Spinal cord (tissue), 10 donors: ENCODE measurements around the gene PCMTD2. TPM values are rescaled to one million over a fixed set of nuclear protein-coding genes. Genes with fewer than 3 reads are reported as not detected.
A peak's percentile ranks its signal among the peaks of the same experiment; 100 is the strongest.

Experiments used
- DNase-seq, 6 donors: peaks; one replicate each; pipeline versions ENCODE4 v3.0.0 to v3.0.0-alpha.2; 2013 to 2015; ENCODE audit warnings: low spot score in 6 of 6, low read depth in 4 of 6
- H3K27ac ChIP-seq: one replicate; pipeline ENCODE4 v1.5.1; 2013; ENCODE audit warnings: low read depth, low read length, control low read depth
- H3K27me3 ChIP-seq: one replicate; pipeline ENCODE4 v1.6.1; 2013; ENCODE audit warnings: low read length; ENCODE audit not compliant: control insufficient read depth, insufficient read depth
- H3K36me3 ChIP-seq: one replicate; pipeline ENCODE4 v1.6.1; 2013; ENCODE audit warnings: low read length; ENCODE audit not compliant: control insufficient read depth, insufficient read depth
- H3K4me1 ChIP-seq: one replicate; pipeline ENCODE4 v1.6.1; 2013; ENCODE audit warnings: low read length; ENCODE audit not compliant: control insufficient read depth, insufficient read depth
- H3K4me3 ChIP-seq: one replicate; pipeline ENCODE4 v1.5.1; 2013; ENCODE audit warnings: low read depth, low read length, control low read depth
- H3K9me3 ChIP-seq: one replicate; pipeline ENCODE4 v1.6.1; 2013; ENCODE audit warnings: low read length; ENCODE audit not compliant: control insufficient read depth, insufficient read depth
- WGBS: methylation state at CpG from one replicate; pipeline ENCODE4 v1.1.5; 2013; ENCODE audit warnings: missing lambda C conversion rate; ENCODE audit not compliant: insufficient coverage; 5-methylcytosine and 5-hydroxymethylcytosine counted together
- long read RNA-seq, 4 donors: transcript quantifications; one replicate each; lab custom pipeline, GENCODE V29; 2026
- polyA plus RNA-seq, 2 donors: library from polyadenylated mRNA; unstranded; fragments of 120-200 nt; gene quantifications; one replicate each; pipeline ENCODE4 v1.2.1, GENCODE V29; 2013; ENCODE audit not compliant: insufficient read length in 2 of 2
- total RNA-seq, 2 donors: library from RNA; depleted of rRNA in 1 of 2; stranded (reverse); fragments of 120-200 nt in 1 of 2; fragments of >200 nt in 1 of 2; gene quantifications; one replicate each; pipeline versions ENCODE4 v1.2.3 to v1.2.4, GENCODE V29; 2013 to 2014
- donor health status: healthy.

PCMTD2 gene
- total RNA-seq (10 to 100 TPM; 79.6 to 86.3 TPM), polyA plus RNA-seq (100 to 1,000 TPM in 1 of 2 donors, 10 to 100 TPM in 1; 96.8 to 112 TPM)
- long read RNA-seq, donor 1, transcript PCMTD2-203 (6 exons, 3,843 nt): major isoform, 6 of 14 reads
- long read RNA-seq, donor 1, partial matches to known transcripts: 7 of 14 reads
- long read RNA-seq, donor 1, other reads (novel, unspliced or antisense): 0 of 14 reads
- long read RNA-seq, donor 2, partial matches to known transcripts: 0 of 4 reads
- long read RNA-seq, donor 2, other reads (novel, unspliced or antisense): 0 of 4 reads
- long read RNA-seq, donor 3, transcript PCMTD2-203 (6 exons, 3,843 nt): major isoform, 13 of 13 reads
- long read RNA-seq, donor 3, partial matches to known transcripts: 0 of 13 reads
- long read RNA-seq, donor 3, other reads (novel, unspliced or antisense): 0 of 13 reads
- long read RNA-seq, donor 4, transcript PCMTD2-203 (6 exons, 3,843 nt): major isoform, 7 of 14 reads
- long read RNA-seq, donor 4, partial matches to known transcripts: 6 of 14 reads
- long read RNA-seq, donor 4, other reads (novel, unspliced or antisense): 0 of 14 reads

DNA sequence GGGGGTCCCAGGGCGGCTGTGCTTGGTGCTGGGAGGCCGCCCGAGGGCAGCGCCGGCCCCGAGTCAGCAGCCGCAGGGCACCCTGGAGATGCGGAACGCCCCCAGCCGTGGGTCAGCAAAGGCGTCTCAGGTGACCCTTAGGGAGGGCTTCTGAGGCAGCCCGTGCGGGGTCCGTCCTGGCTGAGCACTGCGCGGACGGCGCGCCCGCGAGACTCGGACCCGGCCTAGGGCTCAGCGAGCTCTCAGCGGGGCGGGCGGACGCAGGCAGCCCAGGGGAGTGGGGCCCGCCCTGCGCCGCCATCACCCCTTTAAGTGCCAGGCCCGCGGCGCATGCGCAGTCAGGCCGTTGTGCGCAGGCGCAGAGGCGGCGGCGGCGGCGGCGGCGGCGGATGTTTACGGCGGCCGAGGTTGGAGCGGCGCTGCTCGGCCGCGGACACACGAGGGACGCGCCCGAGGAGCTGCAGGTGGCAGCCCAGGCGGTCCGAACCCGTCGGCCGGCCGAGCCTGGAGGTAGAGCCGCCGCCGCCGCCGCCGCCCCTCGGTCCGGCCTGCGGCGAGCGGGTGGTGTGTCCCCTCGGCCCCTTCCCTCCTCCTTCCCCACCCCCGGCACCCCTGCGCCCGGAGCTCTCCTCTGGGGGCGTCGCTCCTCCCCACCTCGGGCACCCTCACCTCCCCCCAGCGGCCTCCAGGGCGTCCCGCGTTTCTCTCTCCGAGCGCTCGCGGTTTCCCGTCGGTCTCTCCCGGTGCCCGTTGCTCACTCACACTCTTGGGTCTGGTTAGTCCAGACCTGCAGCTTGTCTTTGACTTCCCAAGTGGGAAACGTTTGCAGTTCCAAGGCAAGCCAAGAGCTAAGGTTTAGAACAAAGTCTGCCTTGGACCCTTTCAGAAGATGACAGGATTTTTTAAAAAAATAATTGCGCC is at the start of gene PCMTD2:
Gene PCMTD2 (plus strand): TSS at position 388 of the 921 bp plus-strand sequence. CDS start 4,218 bp downstream, outside the sequence.
- Histone ChIP-seq H3K27ac (peak within 1 kb of the TSS; percentile 66), H3K4me3 (peak within 1 kb of the TSS; percentile 58)
- WGBS: under 1% methylated on average over 96 of the region's 96 CpGs

GRCh38 chr20:64206614-64207013 is 48.9 kb upstream of the PCMTD2 start:
- H3K27ac ChIP-seq: peak overlapping the region; percentile 20
- no peak overlapping the region for H3K4me3 ChIP-seq
- peaks cover 82% of the 10 kb centered on the region for H3K36me3 ChIP-seq
- H3K27me3 ChIP-seq: no peaks in the 10 kb centered on the region
- 89% methylated on average over 8 of the region's 8 CpGs for WGBS
- DNase-seq: no peak
- H3K4me1 ChIP-seq: peaks cover 56% of the 10 kb centered on the region
- no peaks in the 10 kb centered on the region for H3K9me3 ChIP-seq

More for the DNA sequence above, at the start of gene PCMTD2:
- peaks cover 22% of the 10 kb centered on the region for H3K4me1 ChIP-seq
- H3K9me3 ChIP-seq: no peaks in the 10 kb centered on the region
- peaks cover 11% of the 10 kb centered on the region for H3K36me3 ChIP-seq
- H3K27me3 ChIP-seq: no peaks in the 10 kb centered on the region
- peak; percentile 49 to 95 (median 80) for DNase-seq

GRCh38 chr20:64207641-64208590 is 47.6 kb upstream of the PCMTD2 start:
- H3K4me1 ChIP-seq: peaks cover 64% of the 10 kb centered on the region
- H3K36me3 ChIP-seq: peaks cover 82% of the 10 kb centered on the region
- H3K4me3 ChIP-seq: no peak overlapping the region
- no peaks in the 10 kb centered on the region for H3K27me3 ChIP-seq
- no peaks in the 10 kb centered on the region for H3K9me3 ChIP-seq
- H3K27ac ChIP-seq: no peak overlapping the region
- DNase-seq: no peak
- WGBS: 92% methylated on average over 25 of the region's 25 CpGs

DNA sequence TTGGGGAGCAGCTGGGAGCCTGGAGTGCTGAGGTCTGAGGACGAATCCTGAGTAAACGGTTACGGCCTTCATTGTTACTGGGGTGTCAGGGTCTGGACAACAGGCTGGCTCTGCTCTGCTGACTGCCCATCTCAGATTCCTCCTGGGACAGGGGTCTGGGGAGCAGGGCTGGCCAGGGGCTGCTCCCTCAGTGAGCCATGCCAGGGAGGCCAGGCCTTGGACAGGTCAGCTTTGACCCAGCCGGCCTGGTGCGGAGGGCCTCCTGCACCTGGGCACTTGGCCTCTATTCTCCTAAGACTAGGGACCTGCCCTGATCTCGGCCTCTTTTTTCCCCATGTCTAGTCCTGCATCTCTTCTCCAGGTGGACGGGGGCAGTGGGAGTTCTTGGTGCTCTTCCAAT is 46.4 kb upstream of the PCMTD2 start:
- Histone ChIP-seq H3K4me1 (peaks cover 64% of the 10 kb centered on the region), H3K4me3 (no peak overlapping the region), H3K27me3 (no peaks in the 10 kb centered on the region), H3K9me3 (no peaks in the 10 kb centered on the region), H3K27ac (no peak overlapping the region), H3K36me3 (peaks cover 84% of the 10 kb centered on the region)
- 79% methylated on average over 7 of the region's 7 CpGs for WGBS
- DNase-seq: no peak

DNA sequence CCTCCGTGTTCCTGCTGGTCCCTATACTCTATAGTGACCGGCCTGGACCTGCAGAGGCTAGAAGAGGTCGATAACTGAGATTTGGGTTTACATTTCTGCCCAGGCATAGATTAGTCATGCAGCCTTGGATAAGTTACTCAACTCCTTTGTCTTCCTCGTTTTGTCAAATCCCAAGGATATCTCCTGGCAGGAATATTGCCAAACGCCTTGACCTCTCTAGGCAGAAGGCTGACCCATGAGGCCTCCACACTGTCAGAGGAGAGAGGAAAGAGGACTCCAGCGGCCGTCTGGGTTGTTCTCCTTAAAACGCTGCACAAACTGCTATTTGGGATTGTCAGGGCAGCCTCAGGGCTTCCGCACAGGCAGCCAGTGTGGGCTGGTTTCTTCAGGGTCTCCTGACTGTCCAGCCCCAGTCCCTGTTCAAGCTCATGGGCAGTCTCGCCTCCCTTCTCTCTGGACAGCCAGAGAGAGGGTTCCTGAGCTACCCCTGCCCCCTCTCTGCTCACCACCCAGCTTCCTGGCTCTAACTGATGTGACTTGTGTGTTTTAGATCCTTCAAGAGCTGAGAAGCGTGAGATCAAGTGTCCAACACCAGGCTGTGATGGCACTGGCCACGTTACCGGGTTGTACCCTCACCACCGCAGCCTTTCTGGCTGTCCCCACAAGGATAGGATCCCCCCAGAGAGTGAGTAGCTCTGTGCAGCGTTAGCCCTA is 44.7 kb upstream of the PCMTD2 start:
- Histone ChIP-seq H3K27me3 (no peaks in the 10 kb centered on the region), H3K9me3 (no peaks in the 10 kb centered on the region), H3K4me1 (peaks cover 61% of the 10 kb centered on the region), H3K4me3 (no peak overlapping the region), H3K36me3 (peaks cover 82% of the 10 kb centered on the region), H3K27ac (no peak overlapping the region)
- WGBS: 80% methylated on average over 14 of the region's 15 CpGs
- DNase-seq: no peak

- Histone ChIP-seq H3K27ac (peak overlapping the region; percentile 22), H3K4me1 (peaks cover 62% of the 10 kb centered on the region), H3K36me3 (peaks cover 84% of the 10 kb centered on the region), H3K4me3 (no peak overlapping the region), H3K27me3 (no peaks in the 10 kb centered on the region), H3K9me3 (no peaks in the 10 kb centered on the region)
- DNase-seq: no peak
- WGBS: 75% methylated on average over 11 of the region's 21 CpGs
These were observed 43.5 kb upstream of the PCMTD2 start for GRCh38 chr20:64211874-64212658.

DNA sequence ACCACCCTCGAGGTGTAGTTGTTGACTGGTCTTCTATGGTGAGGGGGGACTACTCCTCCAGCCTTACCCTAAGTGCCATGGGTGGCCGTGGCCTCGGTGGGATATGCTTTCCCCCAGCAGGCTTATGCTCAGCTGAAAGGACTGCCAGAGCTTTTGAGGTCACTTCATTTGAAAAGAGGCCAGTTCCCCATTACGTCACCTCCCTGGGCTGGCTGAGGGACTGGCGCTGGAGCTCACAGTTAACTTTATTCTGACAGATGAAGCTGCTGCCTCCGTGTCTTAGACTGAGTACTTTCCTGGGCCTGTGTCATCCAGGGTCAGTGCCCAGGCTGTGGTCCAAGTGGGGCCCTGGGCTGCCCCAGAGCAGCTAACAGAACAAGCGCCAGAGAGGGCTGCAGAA is 42.8 kb upstream of the PCMTD2 start:
- peaks cover 85% of the 10 kb centered on the region for H3K36me3 ChIP-seq
- DNase-seq: peak in 1 of 6 donors; percentile 64
- 33% methylated on average over 6 of the region's 7 CpGs for WGBS
- peaks cover 64% of the 10 kb centered on the region for H3K4me1 ChIP-seq
- H3K27me3 ChIP-seq: no peaks in the 10 kb centered on the region
- H3K27ac ChIP-seq: peak overlapping the region; percentile 35
- H3K9me3 ChIP-seq: no peaks in the 10 kb centered on the region
- no peak overlapping the region for H3K4me3 ChIP-seq

- no peaks in the 10 kb centered on the region for H3K9me3 ChIP-seq
- peaks cover 56% of the 10 kb centered on the region for H3K4me1 ChIP-seq
- H3K27me3 ChIP-seq: no peaks in the 10 kb centered on the region
- H3K27ac ChIP-seq: no peak overlapping the region
- peaks cover 78% of the 10 kb centered on the region for H3K36me3 ChIP-seq
- no peak for DNase-seq
- WGBS: 86% methylated on average over 7 of the region's 10 CpGs
- H3K4me3 ChIP-seq: no peak overlapping the region
These were observed 41.4 kb upstream of the PCMTD2 start for GRCh38 chr20:64214113-64214512.
